SK-N-SH (cell line): ENCODE measurements around the gene MEI4. TPM values are rescaled to one million over a fixed set of nuclear protein-coding genes. Genes with fewer than 3 reads are reported as not detected.

Experiments used
- CTCF ChIA-PET: fragments of 300-600, 350-600 bp; formaldehyde crosslinking; extraction: SDS; loops from one replicate; lab custom pipeline; 2021; lab: Yijun Ruan, JAX
- POLR2A ChIA-PET: fragments of 350-600 bp; sonication (Branson Sonifier 250); formaldehyde crosslinking; extraction: SDS; loops from one replicate; lab custom pipeline; 2020; ENCODE audit warnings: antibody characterized with exemption, inconsistent platforms; lab: Yijun Ruan, JAX
- DNase-seq: peaks from one replicate; pipeline ENCODE4 v3.0.0; 2012
- H2AFZ ChIP-seq: fragments of 200-600 bp; sonication (generic); 2 replicates; pipeline ENCODE4 v1.8.1; 2016; ENCODE audit warnings: antibody characterized with exemption, mild to moderate bottlenecking, low read depth
- H3F3A ChIP-seq: fragments of 200-600 bp; sonication (generic); replicated peaks from 2 replicates; pipeline ENCODE3; 2016; ENCODE audit warnings: antibody characterized with exemption, mild to moderate bottlenecking; ENCODE audit not compliant: insufficient read depth
- H3K27ac ChIP-seq, 2 experiments: fragments of 200-500 bp in 1 of 2; fragments of 200-600 bp in 1 of 2; sonication (Bioruptor generic) in 1 of 2; sonication (generic), shearing (Covaris generic) in 1 of 2; 2 replicates each; pipeline versions ENCODE4 v1.5.1 to v1.6.1; 2014 to 2016; ENCODE audit warnings: low read depth in 2 of 2, inconsistent platforms in 1 of 2, low read length in 1 of 2, mild to moderate bottlenecking in 1 of 2, mixed read lengths in 1 of 2
- H3K27me3 ChIP-seq: fragments of 200-600 bp; sonication (generic), shearing (Covaris generic); 2 replicates; pipeline ENCODE4 v1.6.1; 2016; ENCODE audit warnings: mixed run types; ENCODE audit not compliant: insufficient read depth
- H3K36me3 ChIP-seq, 2 experiments: fragments of 200-500 bp in 1 of 2; fragments of 200-600 bp in 1 of 2; sonication (Bioruptor generic) in 1 of 2; sonication (generic) in 1 of 2; replicated peaks in 1 of 2; 2 replicates each; pipeline versions ENCODE3 to v1.5.1; 2014 to 2016; ENCODE audit warnings: low read length in 1 of 2, mild to moderate bottlenecking in 1 of 2; ENCODE audit not compliant: insufficient read depth in 2 of 2, control insufficient read depth in 1 of 2
- H3K4me1 ChIP-seq, 2 experiments: fragments of 200-500 bp in 1 of 2; fragments of 200-600 bp in 1 of 2; sonication (Bioruptor generic) in 1 of 2; sonication (generic), shearing (Covaris generic) in 1 of 2; 2 replicates each; pipeline versions ENCODE4 v1.5.1 to v1.6.1; 2014 to 2016; ENCODE audit warnings: low read depth in 1 of 2, low read length in 1 of 2, mixed run types in 1 of 2; ENCODE audit not compliant: insufficient read depth in 2 of 2, control insufficient read depth in 1 of 2
- H3K4me2 ChIP-seq: fragments of 200-600 bp; sonication (generic), shearing (Covaris generic); 2 replicates; pipeline ENCODE4 v1.6.1; 2017; ENCODE audit warnings: mixed run types
- H3K4me3 ChIP-seq, 2 experiments: fragments of 200-500 bp in 1 of 2; fragments of 200-600 bp in 1 of 2; sonication (Bioruptor generic) in 1 of 2; sonication (generic), shearing (Covaris generic) in 1 of 2; 2 replicates each; pipeline versions ENCODE4 v1.5.1 to v1.8.1; 2014 to 2016; ENCODE audit warnings: low read depth in 2 of 2, inconsistent platforms in 1 of 2, low read length in 1 of 2, mild to moderate bottlenecking in 1 of 2, mixed read lengths in 1 of 2, moderate library complexity in 1 of 2
- H3K79me2 ChIP-seq: fragments of 200-600 bp; sonication (generic); 2 replicates; pipeline ENCODE4 v1.8.1; 2017; ENCODE audit warnings: mild to moderate bottlenecking; ENCODE audit not compliant: insufficient read depth
- H3K9ac ChIP-seq: fragments of 200-600 bp; sonication (generic); 2 replicates; pipeline ENCODE4 v1.6.1; 2017; ENCODE audit warnings: mixed run types
- H3K9me2 ChIP-seq: fragments of 200-600 bp; sonication (generic); 2 replicates; pipeline ENCODE4 v1.6.1; 2017; ENCODE audit warnings: mixed run types
- H3K9me3 ChIP-seq: fragments of 200-600 bp; sonication (generic); 2 replicates; pipeline ENCODE4 v1.6.1; 2017; ENCODE audit warnings: mixed run types, mild to moderate bottlenecking, moderate library complexity
- H4K20me1 ChIP-seq: fragments of 200-600 bp; sonication (generic); 2 replicates; pipeline ENCODE4 v1.6.1; 2017; ENCODE audit warnings: mild to moderate bottlenecking, mixed run types; ENCODE audit not compliant: insufficient read depth
- CTCF ChIP-seq: fragments of 200-600 bp; sonication (generic); IDR thresholded peaks from 2 replicates; pipeline ENCODE4 v1.6.1; 2017; ENCODE audit warnings: antibody characterized with exemption, mild to moderate bottlenecking, moderate library complexity
- FOSL2 ChIP-seq: IDR thresholded peaks from 2 replicates; pipeline ENCODE4 v1.4.0; 2012; ENCODE audit warnings: low read depth, mild to moderate bottlenecking, moderate library complexity, borderline replicate concordance
- FOXJ3 ChIP-seq: sonication (generic); formaldehyde crosslinking; IDR thresholded peaks from 2 replicates; pipeline ENCODE4 v1.5.1; 2020; ENCODE audit warnings: mild to moderate bottlenecking, missing genetic modification reagents
- NRF1 ChIP-seq: IDR thresholded peaks from 2 replicates; pipeline ENCODE4 v1.6.1; 2012; ENCODE audit warnings: low read depth, mild to moderate bottlenecking, low read length
- RAD21 ChIP-seq: IDR thresholded peaks from 2 replicates; pipeline ENCODE4 v1.6.1; 2012; ENCODE audit warnings: mild to moderate bottlenecking, low read length
- REST ChIP-seq: IDR thresholded peaks from 2 replicates; pipeline ENCODE4 v1.6.1; 2012; ENCODE audit warnings: mild to moderate bottlenecking, low read depth, low read length, moderate library complexity
- USF2 ChIP-seq: fragments of 150-350 bp; IDR thresholded peaks from 2 replicates; pipeline ENCODE4 v1.6.1; 2017; ENCODE audit warnings: antibody characterized with exemption, low read length, low read depth, borderline replicate concordance
- WGBS: methylation state at CpG from one replicate; pipeline ENCODE4 v1.1.6; 2017; ENCODE audit warnings: low lambda C conversion rate; 5-methylcytosine and 5-hydroxymethylcytosine counted together
- polyA plus RNA-seq, 3 experiments: library from polyadenylated mRNA; depleted of rRNA; stranded (reverse); fragments of >200 nt; gene quantifications; 2 replicates each; pipeline ENCODE4 v1.2.3, GENCODE V29; 2012

MEI4 gene
- polyA plus RNA-seq, 1 of the 3 experiments (the other 2 are of a cell fraction): not detected

DNA sequence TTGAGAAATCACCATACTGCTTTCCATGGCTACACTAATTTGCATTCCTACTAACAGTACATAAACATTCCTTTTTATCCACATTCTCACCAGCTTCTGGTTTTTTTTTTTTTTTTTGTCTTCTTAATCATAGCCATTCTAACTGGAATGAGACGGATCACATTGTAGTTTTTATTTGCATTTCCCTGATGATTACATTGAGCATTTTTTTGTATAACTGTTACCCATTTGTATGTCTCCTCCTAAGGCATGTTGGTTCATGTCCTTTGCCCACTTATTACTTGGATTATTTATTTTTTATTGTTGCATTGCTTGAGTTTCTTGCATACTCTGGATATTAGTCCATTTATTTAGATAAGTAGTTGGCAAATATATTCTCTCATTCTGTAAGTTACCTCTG is 258.0 kb downstream of the MEI4 start:
- ChIA-PET CTCF (no interaction called here), POLR2A (no interaction called here)
- Histone ChIP-seq H3K36me3 (no peaks in the 10 kb centered on the region), H3K4me2 (no peak overlapping the region), H3K27me3 (no peaks in the 10 kb centered on the region), H3K9me3 (peaks cover 7% of the 10 kb centered on the region; the same call in 1 of the 2 replicates), H3K27ac (no peak overlapping the region), H3F3A (no peaks in the 10 kb centered on the region), H3K4me1 (no peaks in the 10 kb centered on the region), H3K4me3 (no peak overlapping the region), H3K9me2 (no peaks in the 10 kb centered on the region), H4K20me1 (no peaks in the 10 kb centered on the region), H3K9ac (no peak overlapping the region), H3K79me2 (no peaks in the 10 kb centered on the region), H2AFZ (no peak overlapping the region)
- WGBS: 8% methylated on average over 1 of the region's 1 CpG
- DNase-seq: no peak
- TF ChIP-seq FOSL2: no peak
- no peak for TF ChIP-seq USF2
- TF ChIP-seq NRF1: no peak
- TF ChIP-seq REST: no peak

DNA sequence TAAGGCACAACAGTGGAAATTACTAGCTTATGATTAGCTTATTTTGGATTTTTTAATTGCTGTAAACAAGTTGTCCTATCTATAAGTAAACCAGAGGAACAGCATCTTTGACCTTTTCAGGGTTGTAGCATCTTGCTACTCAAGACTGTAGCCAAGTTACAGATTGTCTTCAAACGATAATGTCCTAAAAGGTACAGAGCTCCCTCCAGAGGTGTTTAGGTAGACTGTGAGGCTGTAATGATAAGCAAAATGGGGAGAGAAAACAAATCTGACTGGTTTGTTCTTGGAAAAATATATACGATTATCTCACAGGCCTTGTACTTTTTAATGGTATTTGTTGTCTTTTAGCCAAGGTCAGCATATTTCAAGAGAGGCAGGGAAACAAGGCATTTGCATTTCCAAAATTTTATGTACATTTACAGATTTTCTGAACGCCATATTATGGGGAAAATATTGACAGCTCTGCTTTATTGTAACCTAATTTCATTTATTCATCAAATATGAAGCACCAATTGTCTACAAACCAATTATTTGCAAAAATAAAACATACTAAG is 273.4 kb downstream of the MEI4 start:
- no peaks in the 10 kb centered on the region for H3K9me2 ChIP-seq
- no peak for DNase-seq
- H3F3A ChIP-seq: no peaks in the 10 kb centered on the region
- no peak overlapping the region for H3K4me2 ChIP-seq
- H3K9me3 ChIP-seq: no peaks in the 10 kb centered on the region; the same call in 1 of the 2 replicates
- no peaks in the 10 kb centered on the region for H3K36me3 ChIP-seq
- CTCF ChIA-PET: no interaction called here
- H3K27ac ChIP-seq: no peak overlapping the region
- H3K79me2 ChIP-seq: no peaks in the 10 kb centered on the region
- TF ChIP-seq CTCF (peak; percentile 24; the same call in 1 of the 2 replicates), FOXJ3 (CRISPR knock-in tag) (no peak), RAD21 (peak; percentile 29; the same call in 1 of the 2 replicates)
- H2AFZ ChIP-seq: no peak overlapping the region
- POLR2A ChIA-PET: no interaction called here
- WGBS: 9% methylated on average over 3 of the region's 3 CpGs
- no peaks in the 10 kb centered on the region for H4K20me1 ChIP-seq
- no peak overlapping the region for H3K4me3 ChIP-seq
- H3K9ac ChIP-seq: no peak overlapping the region
- no peaks in the 10 kb centered on the region for H3K4me1 ChIP-seq
- H3K27me3 ChIP-seq: no peaks in the 10 kb centered on the region
